ENCODE data around the gene PAOX. TPM values are rescaled to one million over a fixed set of nuclear protein-coding genes. Genes with fewer than 3 reads are reported as not detected.

Gene PAOX
- total RNA-seq, 1 donor from 2014 or later, result 4.6 TPM

DNA sequence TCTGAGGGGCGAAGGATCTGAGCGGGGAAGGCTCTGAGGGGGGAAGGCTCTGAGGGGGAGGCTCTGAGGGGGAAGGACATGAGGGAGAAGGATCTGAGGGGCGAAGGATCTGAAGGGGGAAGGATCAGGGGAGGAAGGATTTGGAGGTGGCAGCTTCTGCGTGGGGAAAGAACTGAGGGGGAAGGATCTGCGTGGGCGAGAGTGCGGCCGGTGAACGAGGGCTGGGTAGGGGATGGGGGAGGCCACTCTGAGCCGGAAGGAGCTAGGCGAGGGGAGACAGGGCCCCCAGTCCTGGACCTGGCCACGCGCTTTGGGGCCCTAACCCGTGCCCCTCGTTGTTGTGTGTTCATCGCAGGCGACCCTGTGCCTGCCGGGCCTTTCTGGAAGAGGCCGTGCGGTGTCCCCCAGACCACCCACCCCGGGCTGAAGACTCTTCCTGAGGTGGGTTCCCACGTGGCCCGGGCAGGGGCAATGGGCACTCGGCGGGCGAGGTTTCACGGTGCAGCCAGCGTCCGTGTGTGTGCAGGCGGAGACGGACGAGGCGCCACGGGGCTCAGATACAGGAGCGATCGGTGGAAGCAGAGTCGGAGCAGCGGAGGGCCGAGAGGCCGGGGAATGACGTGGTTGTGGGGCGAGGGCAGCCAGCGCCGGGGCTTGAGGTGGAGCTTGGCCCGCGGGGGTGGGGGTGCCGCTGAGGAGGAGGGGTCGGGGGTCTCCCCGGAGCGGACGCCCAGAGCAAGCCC, 44.4 kb upstream of the PAOX start:
- H3K27me3 ChIP-seq, result peaks cover 92% of the 10 kb centered on the region
- H3K4me2 ChIP-seq, result peak overlapping the region; percentile 75
- no peaks in the 10 kb centered on the region for H3K36me3 ChIP-seq
- peaks cover 10% of the 10 kb centered on the region for H3K4me1 ChIP-seq
- H3F3A ChIP-seq (ENCODE audit: low read depth), result peaks cover 4% of the 10 kb centered on the region
- Mint-ChIP-seq H3K4me3 (peak overlapping the region; percentile 81), H3K36me3 (peaks cover 2% of the 10 kb centered on the region), H3K27me3 (ENCODE audit: insufficient read depth, low read depth) (peaks cover 36% of the 10 kb centered on the region), H3K9me3 (peaks cover 24% of the 10 kb centered on the region), H3K4me1 (peaks cover under 1% of the 10 kb centered on the region), H3K27ac (no peak overlapping the region)
- peaks cover 6% of the 10 kb centered on the region for H4K20me1 ChIP-seq (ENCODE audit: low read depth)
- peak; percentile 52 for DNase-seq (ENCODE audit: low spot score)
- H3K79me2 ChIP-seq (ENCODE audit: low read depth), result no peaks in the 10 kb centered on the region
- H3K9ac ChIP-seq, result no peak overlapping the region
- peak overlapping the region; percentile 13 for H2AFZ ChIP-seq (replicated peaks)
- peak overlapping the region; percentile 43 for H3K4me3 ChIP-seq
- H3K27ac ChIP-seq, result no peak overlapping the region
- no peaks in the 10 kb centered on the region for H3K9me3 ChIP-seq (ENCODE audit: low read depth)
- TF ChIP-seq, protein P1, sequence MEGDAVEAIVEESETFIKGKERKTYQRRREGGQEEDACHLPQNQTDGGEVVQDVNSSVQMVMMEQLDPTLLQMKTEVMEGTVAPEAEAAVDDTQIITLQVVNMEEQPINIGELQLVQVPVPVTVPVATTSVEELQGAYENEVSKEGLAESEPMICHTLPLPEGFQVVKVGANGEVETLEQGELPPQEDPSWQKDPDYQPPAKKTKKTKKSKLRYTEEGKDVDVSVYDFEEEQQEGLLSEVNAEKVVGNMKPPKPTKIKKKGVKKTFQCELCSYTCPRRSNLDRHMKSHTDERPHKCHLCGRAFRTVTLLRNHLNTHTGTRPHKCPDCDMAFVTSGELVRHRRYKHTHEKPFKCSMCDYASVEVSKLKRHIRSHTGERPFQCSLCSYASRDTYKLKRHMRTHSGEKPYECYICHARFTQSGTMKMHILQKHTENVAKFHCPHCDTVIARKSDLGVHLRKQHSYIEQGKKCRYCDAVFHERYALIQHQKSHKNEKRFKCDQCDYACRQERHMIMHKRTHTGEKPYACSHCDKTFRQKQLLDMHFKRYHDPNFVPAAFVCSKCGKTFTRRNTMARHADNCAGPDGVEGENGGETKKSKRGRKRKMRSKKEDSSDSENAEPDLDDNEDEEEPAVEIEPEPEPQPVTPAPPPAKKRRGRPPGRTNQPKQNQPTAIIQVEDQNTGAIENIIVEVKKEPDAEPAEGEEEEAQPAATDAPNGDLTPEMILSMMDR (IDR thresholded peaks at IDR 0.05), result no peak
- peak; percentile 83 for TF ChIP-seq EZH2 (IDR thresholded peaks at IDR 0.05)
- TF ChIP-seq EZH2phosphoT487 (IDR thresholded peaks at IDR 0.05), result no peak

- Mint-ChIP-seq H3K4me1 (no peaks in the 10 kb centered on the region), H3K36me3 (peaks cover 2% of the 10 kb centered on the region), H3K9me3 (peaks cover 24% of the 10 kb centered on the region), H3K4me3 (peak overlapping the region; percentile 42), H3K27me3 (ENCODE audit: insufficient read depth, low read depth) (peaks cover 36% of the 10 kb centered on the region), H3K27ac (no peak overlapping the region)
- no peaks in the 10 kb centered on the region for H3K79me2 ChIP-seq (ENCODE audit: low read depth)
- DNase-seq (ENCODE audit: low spot score), result peak; percentile 84
- peaks cover 6% of the 10 kb centered on the region for H4K20me1 ChIP-seq (ENCODE audit: low read depth)
- TF ChIP-seq EZH2 (IDR thresholded peaks at IDR 0.05), result peak; percentile 75
- TF ChIP-seq EZH2phosphoT487 (IDR thresholded peaks at IDR 0.05), result no peak
- peak overlapping the region; percentile 13 for H2AFZ ChIP-seq (replicated peaks)
- no peak overlapping the region for H3K9ac ChIP-seq
- peak overlapping the region; percentile 43 for H3K4me3 ChIP-seq
- H3K27me3 ChIP-seq, result peaks cover 94% of the 10 kb centered on the region
- no peaks in the 10 kb centered on the region for H3K9me3 ChIP-seq (ENCODE audit: low read depth)
- no peak overlapping the region for H3K27ac ChIP-seq
- H3K36me3 ChIP-seq, result no peaks in the 10 kb centered on the region
- peak overlapping the region; percentile 75 for H3K4me2 ChIP-seq
- peaks cover 4% of the 10 kb centered on the region for H3F3A ChIP-seq (ENCODE audit: low read depth)
- H3K4me1 ChIP-seq, result peaks cover 10% of the 10 kb centered on the region
Measured at GRCh38 chr10:133335246-133336117, 43.6 kb upstream of the PAOX start.

DNA sequence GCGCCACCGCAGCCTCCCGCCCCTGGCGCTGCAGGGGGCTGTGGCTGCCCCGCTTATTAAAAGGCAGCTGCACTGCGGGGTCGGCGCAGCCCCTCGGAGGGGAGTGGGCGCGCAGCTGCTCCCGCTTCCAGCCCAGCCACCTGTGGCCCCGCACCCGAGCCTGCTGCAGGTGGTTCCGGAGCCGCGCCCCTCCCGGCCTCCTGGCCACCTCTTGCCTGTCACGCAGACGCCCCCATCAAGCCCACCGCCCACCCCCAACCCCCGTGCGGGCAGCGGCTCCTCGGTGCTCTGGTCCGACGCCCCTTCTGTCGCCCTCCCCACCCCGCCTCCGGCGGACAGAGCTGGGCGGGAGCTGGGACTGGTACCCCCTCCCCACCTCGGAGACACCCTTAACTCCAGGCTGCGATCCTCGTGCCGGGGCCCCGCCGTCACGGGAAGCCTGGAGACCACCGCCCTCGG, 42.9 kb upstream of the PAOX start:
- Mint-ChIP-seq H3K27me3 (ENCODE audit: insufficient read depth, low read depth) (peaks cover 31% of the 10 kb centered on the region), H3K36me3 (peaks cover 2% of the 10 kb centered on the region), H3K4me3 (no peak overlapping the region), H3K4me1 (no peaks in the 10 kb centered on the region), H3K9me3 (peaks cover 19% of the 10 kb centered on the region), H3K27ac (no peak overlapping the region)
- TF ChIP-seq, protein P1 (IDR thresholded peaks at IDR 0.05), result no peak
- TF ChIP-seq EZH2 (IDR thresholded peaks at IDR 0.05) (peak; percentile 30), EZH2phosphoT487 (IDR thresholded peaks at IDR 0.05) (peak; percentile 69)
- Histone ChIP-seq H3F3A (ENCODE audit: low read depth) (peaks cover 4% of the 10 kb centered on the region), H3K9ac (no peak overlapping the region), H3K4me3 (peak overlapping the region; percentile 43), H3K27me3 (peaks cover 96% of the 10 kb centered on the region), H3K27ac (no peak overlapping the region), H3K4me1 (peaks cover 10% of the 10 kb centered on the region), H4K20me1 (ENCODE audit: low read depth) (peaks cover 6% of the 10 kb centered on the region), H3K9me3 (ENCODE audit: low read depth) (no peaks in the 10 kb centered on the region), H3K79me2 (ENCODE audit: low read depth) (no peaks in the 10 kb centered on the region), H2AFZ (replicated peaks) (no peak overlapping the region), H3K36me3 (no peaks in the 10 kb centered on the region), H3K4me2 (peak overlapping the region; percentile 75)
- no peak for DNase-seq (ENCODE audit: low spot score)
